HG02970 (cell line): Measurements from ENCODE around the gene RAD18.

Experiments used
- ATAC-seq: cut with Tn5 transposase; IDR thresholded peaks from one replicate; pipeline ENCODE4 v1.9.1; 2021; ENCODE audit warnings: mild to moderate bottlenecking, moderate library complexity, moderate number of reproducible peaks; ENCODE audit not compliant: unreplicated experiment, low FRiP score

Gene RAD18

GRCh38 chr3:8869613-8870012 is 93.7 kb downstream of the RAD18 start:
- no peak for ATAC-seq

- no peak for ATAC-seq
These were observed 94.3 kb downstream of the RAD18 start for GRCh38 chr3:8868996-8869395.

GRCh38 chr3:8867646-8868045 is 95.6 kb downstream of the RAD18 start:
- no peak for ATAC-seq

GRCh38 chr3:8865697-8866096 is 97.6 kb downstream of the RAD18 start:
- no peak for ATAC-seq

GRCh38 chr3:8864402-8865350 is 98.6 kb downstream of the RAD18 start:
- no peak for ATAC-seq

GRCh38 chr3:8863891-8864290 is 99.4 kb downstream of the RAD18 start:
- ATAC-seq: no peak

- no peak for ATAC-seq
These were observed 105.4 kb downstream of the RAD18 start for GRCh38 chr3:8857720-8858367.

- no peak for ATAC-seq
These were observed 106.6 kb downstream of the RAD18 start for GRCh38 chr3:8856721-8857120.

GRCh38 chr3:8856071-8856470 is 107.2 kb downstream of the RAD18 start:
- ATAC-seq: no peak

GRCh38 chr3:8854656-8855055 is 108.6 kb downstream of the RAD18 start:
- no peak for ATAC-seq

- no peak for ATAC-seq
These were observed 110.2 kb downstream of the RAD18 start for GRCh38 chr3:8853081-8853480.

GRCh38 chr3:8852511-8852910 is 110.8 kb downstream of the RAD18 start:
- ATAC-seq: no peak

- no peak for ATAC-seq
These were observed 111.6 kb downstream of the RAD18 start for GRCh38 chr3:8851703-8852102.

GRCh38 chr3:8848696-8849131 is 114.6 kb downstream of the RAD18 start:
- no peak for ATAC-seq

GRCh38 chr3:8847317-8847716 is 116.0 kb downstream of the RAD18 start:
- ATAC-seq: no peak

GRCh38 chr3:8846176-8846575 is 117.1 kb downstream of the RAD18 start:
- ATAC-seq: no peak

GRCh38 chr3:8845641-8846040 is 117.6 kb downstream of the RAD18 start:
- ATAC-seq: no peak

GRCh38 chr3:8843347-8843746 is 119.9 kb downstream of the RAD18 start:
- no peak for ATAC-seq

GRCh38 chr3:8842293-8842692 is 121.0 kb downstream of the RAD18 start:
- ATAC-seq: no peak

- no peak for ATAC-seq
These were observed 121.8 kb downstream of the RAD18 start for GRCh38 chr3:8841472-8841871.

GRCh38 chr3:8840556-8840955 is 122.7 kb downstream of the RAD18 start:
- no peak for ATAC-seq
